GM10248 (cell line): ENCODE results near the gene BASP1.
"Not testable (repeated sequence)": the region's sequence is repeated elsewhere in the genome, so short reads cannot be mapped to it uniquely, and the experiment has no call there.

Experiments used
- CTCF ChIA-PET: fragments of 300-600 bp; sonication (Branson Sonifier 250); formaldehyde crosslinking; extraction: SDS; loops from one replicate; lab custom pipeline; 2021; ENCODE audit warnings: antibody characterized with exemption; lab: Yijun Ruan, JAX
- POLR2A ChIA-PET: fragments of 350-650 bp; sonication (Branson Sonifier 250); formaldehyde crosslinking; extraction: SDS; loops from one replicate; lab custom pipeline; 2020; ENCODE audit warnings: antibody characterized with exemption; lab: Yijun Ruan, JAX
- DNase-seq: peaks from one replicate; pipeline ENCODE4 v3.0.0; 2012; ENCODE audit errors: extremely low spot score
- TF ChIP-seq, protein P1 (sequence below): IDR thresholded peaks from 2 replicates; pipeline ENCODE4 v1.5.1; 2012; ENCODE audit warnings: mild to moderate bottlenecking, low read depth; ENCODE audit errors: extremely low read depth, missing control alignments, control extremely low read depth

Gene BASP1

DNA sequence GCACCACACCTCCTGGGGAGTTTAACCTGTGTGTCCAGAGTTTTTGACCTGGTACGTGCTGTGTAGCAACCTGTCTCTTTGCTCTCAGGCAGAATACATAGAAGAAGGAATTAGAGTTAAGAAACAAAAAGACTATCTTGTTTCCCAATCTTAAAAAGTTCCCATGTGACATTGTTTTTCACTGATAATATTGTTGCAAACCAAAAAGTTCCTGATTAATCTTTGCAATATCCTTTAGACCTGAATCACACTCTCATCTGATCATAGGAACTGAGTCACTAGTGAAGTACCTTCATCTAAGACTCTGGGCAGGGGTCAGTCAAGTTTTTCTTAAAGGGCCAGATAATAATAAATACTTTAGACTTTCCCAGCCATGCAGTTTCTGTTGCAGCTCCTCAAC lies 35.1 kb downstream of the BASP1 start:
- ChIA-PET CTCF (interaction anchor here (1.3 to 3.6 kb wide), 4 partner anchors 15 to 36 kb away, joined by 3 to 33 read pairs (median 4); no protein-coding TSS in a partner anchor), POLR2A (interaction anchor here (1.3 kb wide), 1 partner anchor 15 kb away, joined by 5 read pairs; no protein-coding TSS in a partner anchor)

DNA sequence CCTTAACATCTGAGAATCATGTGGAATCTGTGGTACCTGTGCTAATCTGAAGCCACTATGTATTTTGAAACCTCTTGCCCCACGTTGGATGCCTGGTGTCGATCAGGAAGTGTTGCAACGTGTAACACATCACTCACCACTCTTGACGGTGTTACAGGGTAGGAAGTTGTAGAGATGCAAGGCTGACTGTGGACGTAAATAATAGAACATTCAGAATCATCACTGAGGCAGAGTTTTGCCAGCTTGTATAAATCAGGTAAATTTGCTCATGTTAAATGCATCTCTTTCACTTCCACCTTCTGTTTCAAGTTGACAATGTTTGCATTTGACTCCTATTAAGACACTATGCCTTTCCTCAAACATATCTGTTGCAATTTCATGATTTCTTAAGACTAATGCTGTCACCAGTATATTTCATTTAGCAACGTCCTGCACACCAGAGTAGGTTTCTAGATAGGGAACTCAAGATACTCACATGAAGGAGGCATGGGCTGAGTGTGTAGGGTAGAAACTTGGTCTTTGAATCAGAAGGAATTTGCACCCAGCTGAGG lies 38.1 kb downstream of the BASP1 start:
- ChIA-PET POLR2A (no interaction called here), CTCF (interaction anchor here (1.2 to 1.9 kb wide), 4 partner anchors 9 to 23 kb away, joined by 3 to 7 read pairs (median 4); no protein-coding TSS in a partner anchor)
- DNase-seq: peak; percentile 22
- TF ChIP-seq, protein P1, sequence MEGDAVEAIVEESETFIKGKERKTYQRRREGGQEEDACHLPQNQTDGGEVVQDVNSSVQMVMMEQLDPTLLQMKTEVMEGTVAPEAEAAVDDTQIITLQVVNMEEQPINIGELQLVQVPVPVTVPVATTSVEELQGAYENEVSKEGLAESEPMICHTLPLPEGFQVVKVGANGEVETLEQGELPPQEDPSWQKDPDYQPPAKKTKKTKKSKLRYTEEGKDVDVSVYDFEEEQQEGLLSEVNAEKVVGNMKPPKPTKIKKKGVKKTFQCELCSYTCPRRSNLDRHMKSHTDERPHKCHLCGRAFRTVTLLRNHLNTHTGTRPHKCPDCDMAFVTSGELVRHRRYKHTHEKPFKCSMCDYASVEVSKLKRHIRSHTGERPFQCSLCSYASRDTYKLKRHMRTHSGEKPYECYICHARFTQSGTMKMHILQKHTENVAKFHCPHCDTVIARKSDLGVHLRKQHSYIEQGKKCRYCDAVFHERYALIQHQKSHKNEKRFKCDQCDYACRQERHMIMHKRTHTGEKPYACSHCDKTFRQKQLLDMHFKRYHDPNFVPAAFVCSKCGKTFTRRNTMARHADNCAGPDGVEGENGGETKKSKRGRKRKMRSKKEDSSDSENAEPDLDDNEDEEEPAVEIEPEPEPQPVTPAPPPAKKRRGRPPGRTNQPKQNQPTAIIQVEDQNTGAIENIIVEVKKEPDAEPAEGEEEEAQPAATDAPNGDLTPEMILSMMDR: no peak

More for the DNA sequence above, 35.1 kb downstream of the BASP1 start:
- no peak for DNase-seq
- TF ChIP-seq, protein P1: no peak

DNA sequence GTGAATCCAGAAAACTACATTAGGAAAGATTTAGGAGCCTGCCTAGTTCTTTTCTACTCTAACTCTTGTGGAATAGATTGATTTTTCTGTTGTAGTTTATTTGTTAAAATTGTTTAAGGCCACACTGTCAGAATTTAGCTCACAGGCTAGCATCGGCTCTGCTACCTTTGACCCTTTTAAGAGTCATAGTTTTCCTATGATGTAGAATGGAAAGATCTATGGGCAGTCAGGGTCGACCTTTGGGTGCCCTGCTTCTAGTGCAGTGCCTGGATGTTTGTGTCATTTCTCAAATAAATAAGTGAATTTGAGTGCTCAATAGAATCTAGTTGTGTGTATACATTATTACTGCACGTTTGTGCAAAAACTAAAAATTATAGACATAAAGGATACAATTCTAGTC lies 38.7 kb downstream of the BASP1 start:
- TF ChIP-seq, protein P1: no peak
- ChIA-PET POLR2A (no interaction called here), CTCF (interaction anchor here (1.2 to 3.0 kb wide), 5 partner anchors 9 to 40 kb away, joined by 3 to 16 read pairs (median 5); no protein-coding TSS in a partner anchor)
- DNase-seq: no peak

DNA sequence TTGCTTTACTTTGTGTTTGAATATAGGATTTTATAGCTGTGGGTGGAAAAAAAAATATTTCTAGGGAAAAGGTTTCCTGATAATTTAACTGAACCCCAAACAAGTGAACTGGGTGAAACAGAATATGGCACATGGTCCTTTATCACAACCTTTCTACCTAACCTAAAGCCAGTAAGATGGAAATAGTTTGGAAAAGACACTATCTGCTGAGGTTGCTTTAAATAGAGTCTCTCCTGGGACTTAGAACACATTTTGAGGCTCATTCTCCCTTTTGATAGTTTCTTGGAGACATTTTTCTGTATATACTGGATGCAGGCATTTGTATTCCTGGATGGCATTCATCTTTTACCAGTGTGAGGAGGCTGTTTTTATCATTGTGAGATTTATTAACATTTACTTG lies 39.4 kb downstream of the BASP1 start:
- TF ChIP-seq, protein P1: no peak
- CTCF ChIA-PET: interaction anchor here (1.2 to 3.0 kb wide), 6 partner anchors 10 to 41 kb away, joined by 4 to 17 read pairs (median 6); no protein-coding TSS in a partner anchor
- no peak for DNase-seq
- POLR2A ChIA-PET: no interaction called here

DNA sequence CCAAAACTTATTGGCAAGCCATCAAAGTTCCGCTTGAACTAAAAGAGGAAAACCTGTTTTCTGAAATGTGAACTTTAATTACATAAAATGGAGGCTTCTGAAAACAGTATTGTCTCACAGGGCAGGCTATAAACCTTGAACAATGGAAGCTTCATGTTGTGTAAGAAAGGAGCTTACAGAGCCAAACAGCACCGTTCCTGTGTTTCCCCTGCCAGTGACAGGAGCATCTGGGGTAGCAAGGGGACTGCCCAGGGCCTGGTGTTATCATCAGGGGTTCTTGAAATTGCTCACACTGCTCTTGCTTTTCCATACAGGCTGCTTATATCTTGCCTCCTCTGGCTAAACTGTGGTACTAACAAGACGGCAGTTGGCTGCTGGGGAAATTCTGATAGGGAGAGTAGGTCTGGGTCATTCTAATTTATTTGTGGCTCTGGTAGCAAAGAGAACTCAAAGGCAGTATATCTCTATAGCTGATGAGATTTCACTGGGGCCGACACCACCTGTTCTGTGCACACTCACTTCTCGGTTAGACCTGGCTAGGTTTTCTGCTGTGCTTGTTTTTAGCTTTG lies 40.4 kb downstream of the BASP1 start:
- TF ChIP-seq, protein P1: no peak

DNA sequence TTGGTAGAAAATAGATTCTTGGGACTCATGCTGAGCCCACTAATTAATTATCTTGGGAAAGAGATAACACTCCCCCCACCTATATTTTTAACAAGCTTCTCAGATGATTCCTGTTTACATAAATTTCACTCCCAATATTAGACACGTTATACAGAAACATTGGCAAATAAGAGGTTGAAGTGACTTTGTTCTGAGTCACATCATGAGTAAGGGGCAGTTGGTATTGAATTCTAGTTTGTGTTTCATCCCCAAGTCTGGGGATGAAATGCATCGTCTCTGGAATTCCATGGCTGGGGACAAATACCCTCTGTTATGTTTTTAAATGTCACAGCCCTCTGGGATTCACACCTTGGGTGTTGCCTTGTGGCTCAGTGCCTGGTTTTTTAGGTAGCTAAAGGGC lies 41.0 kb downstream of the BASP1 start:
- TF ChIP-seq, protein P1: no peak
- no peak for DNase-seq
- CTCF ChIA-PET: interaction anchor here (1.0 to 3.0 kb wide), 8 partner anchors 8 to 181 kb away, joined by 3 to 17 read pairs (median 5); no protein-coding TSS in a partner anchor
- POLR2A ChIA-PET: no interaction called here

More for the DNA sequence above, 40.4 kb downstream of the BASP1 start:
- DNase-seq: peak; percentile 53
- ChIA-PET CTCF (interaction anchor here (0.6 to 3.0 kb wide), 11 partner anchors 9 to 182 kb away, joined by 3 to 17 read pairs (median 4); no protein-coding TSS in a partner anchor), POLR2A (no interaction called here)

DNA sequence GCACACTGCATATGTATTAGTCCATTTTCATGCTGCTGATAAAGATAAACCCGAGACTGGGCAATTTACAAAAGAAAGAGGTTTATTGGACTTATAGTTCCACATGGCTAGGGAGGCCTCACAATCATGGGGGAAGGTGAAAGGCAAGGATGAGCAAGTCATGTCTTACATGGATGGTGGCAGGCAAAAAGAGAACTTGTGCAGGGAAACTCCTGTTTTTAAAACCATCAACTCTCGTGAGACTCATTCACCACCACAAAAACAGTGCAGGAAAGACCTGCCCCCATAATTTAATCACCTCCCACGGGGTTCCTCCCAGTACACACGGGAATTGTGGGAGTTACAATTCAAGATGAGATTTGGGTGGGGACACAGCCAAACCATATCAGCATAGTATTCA lies 41.6 kb downstream of the BASP1 start:
- DNase-seq, POLR2A ChIA-PET: not testable (repeated sequence)
- CTCF ChIA-PET: interaction anchor here (1.9 to 3.0 kb wide), 3 partner anchors 8 to 43 kb away, joined by 7 to 17 read pairs (median 16); no protein-coding TSS in a partner anchor
